Stimulated activated naive CD8-positive, alpha-beta T cell treated with anti-CD3 and anti-CD28 coated beads, Interleukin-15, Interleukin-2, amounts not matched to agents 100 U/mL and 50 U/mL, for 24 hours (primary cell): Measurements from ENCODE around the gene FZD7.

ENCODE experiments used
- ATAC-seq: fragments of 150-1000 bp; cut with Tn5 transposase; one replicate; pipeline ENCODE4 v1.10.0; 2021
- DNase-seq: peaks from one replicate; pipeline ENCODE4 v3.0.0; 2021

Gene FZD7

DNA sequence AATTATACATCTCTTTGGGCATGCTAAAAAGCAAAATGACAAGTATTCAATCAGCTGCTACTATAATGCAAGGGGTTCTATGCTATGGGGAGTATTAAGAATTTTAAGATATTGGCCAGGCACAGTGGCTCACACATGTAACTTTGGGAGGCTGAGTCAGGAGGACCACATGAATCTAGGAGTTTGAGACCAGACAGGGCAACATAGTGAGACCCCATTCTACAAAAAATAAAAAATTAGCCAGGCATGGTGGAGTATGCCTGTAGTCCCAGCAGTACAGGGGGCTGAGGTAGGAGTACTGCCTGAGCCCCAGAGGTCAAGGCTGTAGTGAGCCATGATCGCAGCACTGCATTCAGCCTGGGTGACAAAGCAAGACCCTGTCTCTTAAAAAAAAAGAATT, 33.9 kb downstream of the FZD7 start:
- ATAC-seq, result no peak
- no peak for DNase-seq

DNA sequence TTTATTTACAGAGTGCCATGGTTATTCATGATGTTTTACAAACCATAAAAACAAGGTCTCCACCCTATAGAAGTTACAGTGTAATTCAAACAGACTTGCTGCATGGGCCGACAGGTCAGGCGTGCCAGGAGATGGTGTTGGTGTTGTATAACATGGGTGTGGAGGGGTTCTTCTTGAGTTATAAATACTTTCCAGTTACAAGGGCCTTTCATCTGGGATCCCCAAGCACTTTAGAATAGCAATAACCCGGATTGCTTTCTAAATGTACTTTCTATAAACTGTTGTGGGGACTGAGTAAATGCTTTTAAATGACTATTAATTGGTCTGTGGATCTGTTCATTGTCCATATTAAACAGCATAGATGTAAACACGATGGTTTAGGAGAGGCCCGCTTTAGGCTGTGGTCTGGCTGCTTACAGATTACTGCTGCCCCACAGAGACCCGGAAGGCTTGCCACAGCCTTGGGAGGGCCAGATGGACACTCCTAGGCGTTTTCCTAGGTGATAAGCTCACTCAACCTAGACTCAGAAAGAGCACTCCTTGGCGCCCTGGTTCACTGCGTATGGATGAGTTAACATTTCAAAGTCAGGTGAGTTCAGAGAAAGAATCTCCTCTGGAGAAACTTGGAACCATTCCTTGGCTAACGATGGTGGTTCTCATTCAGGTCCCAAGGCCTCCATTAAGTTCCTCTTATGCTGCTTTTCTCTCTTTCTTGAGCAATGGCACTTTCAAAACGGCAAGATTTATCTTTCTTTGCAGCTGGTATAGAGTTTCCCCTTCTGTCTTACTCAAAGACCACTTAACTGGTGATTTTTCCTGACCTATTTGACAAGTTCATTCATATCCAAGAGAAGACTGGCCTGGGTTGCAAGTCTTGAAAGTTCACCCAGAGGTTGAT, 35.8 kb downstream of the FZD7 start:
- no peak for ATAC-seq

DNA sequence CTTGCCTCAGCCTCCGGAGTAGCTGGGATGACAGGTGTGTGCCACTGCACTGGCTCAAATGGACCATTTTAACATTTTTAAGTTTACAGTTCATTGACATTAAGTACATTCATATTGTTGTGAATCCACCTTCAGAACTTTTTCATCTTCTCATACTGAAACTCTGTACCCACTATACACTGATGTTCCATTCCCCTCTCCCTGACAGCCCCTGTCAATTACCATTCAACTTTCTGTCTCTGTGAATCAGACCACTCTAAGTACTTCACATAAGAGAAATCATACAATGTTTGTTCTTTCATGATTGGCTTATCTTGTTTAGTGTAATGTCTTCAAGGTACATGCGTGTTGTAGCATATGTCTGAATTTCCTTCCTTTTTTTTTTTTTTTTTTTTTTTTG, 37.5 kb downstream of the FZD7 start:
- DNase-seq, result no peak
- ATAC-seq, result peak; percentile 71

More for the DNA sequence above, 35.8 kb downstream of the FZD7 start:
- no peak for DNase-seq

- ATAC-seq, result no peak
- no peak for DNase-seq
Observed at GRCh38 chr2:202072226-202072625, 38.6 kb downstream of the FZD7 start.

DNA sequence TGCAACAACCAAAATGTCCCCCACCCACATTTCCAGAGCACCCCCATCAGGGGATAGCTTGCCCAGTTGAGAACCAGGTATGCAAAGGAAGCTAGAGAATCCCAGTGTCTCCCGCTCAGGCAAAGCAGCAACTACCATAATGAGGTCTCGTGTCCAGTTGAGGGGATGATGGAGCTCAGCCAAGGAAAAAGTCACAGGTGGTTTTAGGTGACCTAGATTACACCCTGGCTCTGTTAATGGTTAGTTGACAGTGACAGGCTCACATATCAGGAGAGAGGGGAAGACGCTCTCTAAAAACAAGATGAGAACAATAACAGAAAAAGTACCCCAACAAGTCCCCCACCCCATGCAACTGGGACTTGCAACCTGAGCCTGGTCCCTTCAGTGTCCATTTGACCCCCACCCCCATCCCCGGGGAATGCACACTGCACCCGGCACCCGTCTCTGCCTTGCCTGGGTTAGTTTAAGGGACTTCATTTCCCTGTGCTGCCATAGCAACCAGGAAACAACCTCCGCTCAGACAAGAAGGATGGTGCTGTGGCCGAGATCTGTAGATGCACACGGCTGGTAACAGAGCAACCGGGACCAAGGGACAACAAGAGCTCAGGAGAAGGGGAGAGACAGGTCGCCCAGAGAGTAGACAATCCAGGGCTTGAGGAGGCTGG, 39.2 kb downstream of the FZD7 start, which contains the start of gene KIAA2012:
KIAA2012 (plus strand) TSS at position 519 of the 665 bp plus-strand sequence. CDS start 373 bp downstream, outside the sequence.
- DNase-seq, result no peak
- ATAC-seq, result no peak

- DNase-seq, result no peak
- ATAC-seq, result no peak
Observed at GRCh38 chr2:202074324-202074723, 40.7 kb downstream of the FZD7 start.

DNA sequence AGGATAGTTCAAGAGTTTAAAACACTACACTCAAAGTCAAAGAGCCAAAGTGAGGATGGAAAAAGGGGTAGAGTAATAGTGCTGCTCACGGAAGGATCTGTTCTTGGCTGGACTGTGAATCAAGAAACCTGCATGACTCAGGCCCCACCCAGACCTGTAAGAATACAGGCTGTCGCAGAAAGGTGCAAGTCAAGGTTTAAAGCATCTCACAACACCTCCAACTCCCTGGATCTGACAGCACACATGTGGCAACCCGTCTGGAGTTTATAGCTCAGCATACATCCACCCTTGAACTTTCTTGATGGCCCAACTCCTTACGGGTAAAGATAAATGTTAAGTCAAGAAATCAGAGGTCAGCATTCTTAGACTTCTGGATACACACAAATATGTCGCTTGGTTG, 45.7 kb downstream of the FZD7 start:
- DNase-seq (no peak), ATAC-seq (no peak)

- no peak for ATAC-seq
- DNase-seq, result no peak
Observed at GRCh38 chr2:202084265-202084664, 50.6 kb downstream of the FZD7 start.
